ENCODE measurements around the gene VWA8. TPM values are rescaled to one million over a fixed set of nuclear protein-coding genes. Genes with fewer than 3 reads are reported as not detected.

VWA8 gene
- total and polyA plus RNA-seq, 2 donors, result 8.1 to 20.9 TPM

- no peak overlapping the region for H3K4me3 ChIP-seq (ENCODE audit: low read length in 2 of 2)
- no peak overlapping the region for H3K27ac ChIP-seq (ENCODE audit: low read depth in 1 of 2, low read length in 1 of 2)
- DNase-seq (ENCODE audit: low read depth in 6 of 9, low spot score in 9 of 9), result no peak
- peaks cover 3% of the 10 kb centered on the region in 2 donors for H3K4me1 ChIP-seq (ENCODE audit: control insufficient read depth in 2 of 2, insufficient read depth in 2 of 2, low read length in 2 of 2)
- no peaks in the 10 kb centered on the region for H3K9me3 ChIP-seq (ENCODE audit: control insufficient read depth in 2 of 2, insufficient read depth in 1 of 2, low read length in 1 of 2)
- H3K27me3 ChIP-seq (ENCODE audit: control insufficient read depth in 2 of 2, insufficient read depth in 1 of 2, low read length in 1 of 2), result no peaks in the 10 kb centered on the region
- peaks cover 4 to 16% of the 10 kb centered on the region in 2 donors for H3K36me3 ChIP-seq (ENCODE audit: control insufficient read depth in 2 of 2, insufficient read depth in 2 of 2, low read length in 1 of 2)
Measured at GRCh38 chr13:41590122-41590521, 370.8 kb downstream of the VWA8 start.

- Histone ChIP-seq H3K27ac (ENCODE audit: low read depth in 1 of 2, low read length in 1 of 2) (no peak overlapping the region), H3K4me3 (ENCODE audit: low read length in 2 of 2) (no peak overlapping the region), H3K36me3 (ENCODE audit: control insufficient read depth in 2 of 2, insufficient read depth in 2 of 2, low read length in 1 of 2) (peaks cover 4 to 16% of the 10 kb centered on the region in 2 donors), H3K4me1 (ENCODE audit: control insufficient read depth in 2 of 2, insufficient read depth in 2 of 2, low read length in 2 of 2) (peaks cover 3% of the 10 kb centered on the region in 2 donors), H3K27me3 (ENCODE audit: control insufficient read depth in 2 of 2, insufficient read depth in 1 of 2, low read length in 1 of 2) (no peaks in the 10 kb centered on the region), H3K9me3 (ENCODE audit: control insufficient read depth in 2 of 2, insufficient read depth in 1 of 2, low read length in 1 of 2) (no peaks in the 10 kb centered on the region)
- DNase-seq (ENCODE audit: low read depth in 6 of 9, low spot score in 9 of 9), result no peak
- WGBS, result 97% methylated on average over 3 of the region's 3 CpGs
Measured at GRCh38 chr13:41589434-41589833, 371.5 kb downstream of the VWA8 start.

- H3K4me1 ChIP-seq (ENCODE audit: control insufficient read depth in 2 of 2, insufficient read depth in 2 of 2, low read length in 2 of 2), result peaks cover 3% of the 10 kb centered on the region in 2 donors
- peak in 1 of 9 donors; percentile 29 for DNase-seq (ENCODE audit: low read depth in 6 of 9, low spot score in 9 of 9)
- H3K36me3 ChIP-seq (ENCODE audit: control insufficient read depth in 2 of 2, insufficient read depth in 2 of 2, low read length in 1 of 2), result peaks cover 4 to 16% of the 10 kb centered on the region in 2 donors
- 73% methylated on average over 2 of the region's 2 CpGs for WGBS
- H3K27ac ChIP-seq (ENCODE audit: low read depth in 1 of 2, low read length in 1 of 2), result no peak overlapping the region
- H3K4me3 ChIP-seq (ENCODE audit: low read length in 2 of 2), result no peak overlapping the region
- no peaks in the 10 kb centered on the region for H3K9me3 ChIP-seq (ENCODE audit: control insufficient read depth in 2 of 2, insufficient read depth in 1 of 2, low read length in 1 of 2)
- H3K27me3 ChIP-seq (ENCODE audit: control insufficient read depth in 2 of 2, insufficient read depth in 1 of 2, low read length in 1 of 2), result no peaks in the 10 kb centered on the region
Measured at GRCh38 chr13:41588899-41589298, 372.0 kb downstream of the VWA8 start.

GRCh38 chr13:41588448-41588847, 372.5 kb downstream of the VWA8 start:
- Histone ChIP-seq H3K9me3 (ENCODE audit: control insufficient read depth in 2 of 2, insufficient read depth in 1 of 2, low read length in 1 of 2) (no peaks in the 10 kb centered on the region), H3K4me1 (ENCODE audit: control insufficient read depth in 2 of 2, insufficient read depth in 2 of 2, low read length in 2 of 2) (peaks cover 3% of the 10 kb centered on the region in 2 donors), H3K36me3 (ENCODE audit: control insufficient read depth in 2 of 2, insufficient read depth in 2 of 2, low read length in 1 of 2) (peaks cover 4 to 16% of the 10 kb centered on the region in 2 donors), H3K27me3 (ENCODE audit: control insufficient read depth in 2 of 2, insufficient read depth in 1 of 2, low read length in 1 of 2) (no peaks in the 10 kb centered on the region), H3K4me3 (ENCODE audit: low read length in 2 of 2) (no peak overlapping the region), H3K27ac (ENCODE audit: low read depth in 1 of 2, low read length in 1 of 2) (no peak overlapping the region)
- WGBS, result 99% methylated on average over 1 of the region's 1 CpG
- no peak for DNase-seq (ENCODE audit: low read depth in 6 of 9, low spot score in 9 of 9)

GRCh38 chr13:41587490-41587889, 373.4 kb downstream of the VWA8 start:
- no peak overlapping the region for H3K27ac ChIP-seq (ENCODE audit: low read depth in 1 of 2, low read length in 1 of 2)
- H3K9me3 ChIP-seq (ENCODE audit: control insufficient read depth in 2 of 2, insufficient read depth in 1 of 2, low read length in 1 of 2), result no peaks in the 10 kb centered on the region
- 96% methylated on average over 9 of the region's 9 CpGs for WGBS
- H3K4me1 ChIP-seq (ENCODE audit: control insufficient read depth in 2 of 2, insufficient read depth in 2 of 2, low read length in 2 of 2), result peaks cover 3% of the 10 kb centered on the region in 2 donors
- no peaks in the 10 kb centered on the region for H3K27me3 ChIP-seq (ENCODE audit: control insufficient read depth in 2 of 2, insufficient read depth in 1 of 2, low read length in 1 of 2)
- H3K4me3 ChIP-seq (ENCODE audit: low read length in 2 of 2), result no peak overlapping the region
- no peak for DNase-seq (ENCODE audit: low read depth in 6 of 9, low spot score in 9 of 9)
- peaks cover 4 to 22% of the 10 kb centered on the region in 2 donors for H3K36me3 ChIP-seq (ENCODE audit: control insufficient read depth in 2 of 2, insufficient read depth in 2 of 2, low read length in 1 of 2)

- peaks cover 3% of the 10 kb centered on the region in 2 donors for H3K4me1 ChIP-seq (ENCODE audit: control insufficient read depth in 2 of 2, insufficient read depth in 2 of 2, low read length in 2 of 2)
- H3K4me3 ChIP-seq (ENCODE audit: low read length in 2 of 2), result no peak overlapping the region
- no peaks in the 10 kb centered on the region for H3K27me3 ChIP-seq (ENCODE audit: control insufficient read depth in 2 of 2, insufficient read depth in 1 of 2, low read length in 1 of 2)
- no peak overlapping the region for H3K27ac ChIP-seq (ENCODE audit: low read depth in 1 of 2, low read length in 1 of 2)
- no peak for DNase-seq (ENCODE audit: low read depth in 6 of 9, low spot score in 9 of 9)
- peaks cover 4 to 22% of the 10 kb centered on the region in 2 donors for H3K36me3 ChIP-seq (ENCODE audit: control insufficient read depth in 2 of 2, insufficient read depth in 2 of 2, low read length in 1 of 2)
- no peaks in the 10 kb centered on the region for H3K9me3 ChIP-seq (ENCODE audit: control insufficient read depth in 2 of 2, insufficient read depth in 1 of 2, low read length in 1 of 2)
- 97% methylated on average over 4 of the region's 4 CpGs for WGBS
Measured at GRCh38 chr13:41586216-41586615, 374.7 kb downstream of the VWA8 start.

GRCh38 chr13:41582027-41582463, 378.9 kb downstream of the VWA8 start:
- H3K27ac ChIP-seq (ENCODE audit: low read depth in 1 of 2, low read length in 1 of 2), result no peak overlapping the region
- H3K4me3 ChIP-seq (ENCODE audit: low read length in 2 of 2), result no peak overlapping the region
- no peak for DNase-seq (ENCODE audit: low read depth in 6 of 9, low spot score in 9 of 9)
- no peaks in the 10 kb centered on the region for H3K4me1 ChIP-seq (ENCODE audit: control insufficient read depth in 2 of 2, insufficient read depth in 2 of 2, low read length in 2 of 2)
- WGBS, result 95% methylated on average over 6 of the region's 6 CpGs
- no peaks in the 10 kb centered on the region for H3K27me3 ChIP-seq (ENCODE audit: control insufficient read depth in 2 of 2, insufficient read depth in 1 of 2, low read length in 1 of 2)
- H3K36me3 ChIP-seq (ENCODE audit: control insufficient read depth in 2 of 2, insufficient read depth in 2 of 2, low read length in 1 of 2), result peaks cover 0 to 10% of the 10 kb centered on the region in 2 donors
- no peaks in the 10 kb centered on the region for H3K9me3 ChIP-seq (ENCODE audit: control insufficient read depth in 2 of 2, insufficient read depth in 1 of 2, low read length in 1 of 2)

- Histone ChIP-seq H3K27ac (ENCODE audit: low read depth in 1 of 2, low read length in 1 of 2) (no peak overlapping the region), H3K36me3 (ENCODE audit: control insufficient read depth in 2 of 2, insufficient read depth in 2 of 2, low read length in 1 of 2) (peaks cover 0 to 5% of the 10 kb centered on the region in 2 donors), H3K4me3 (ENCODE audit: low read length in 2 of 2) (no peak overlapping the region), H3K9me3 (ENCODE audit: control insufficient read depth in 2 of 2, insufficient read depth in 1 of 2, low read length in 1 of 2) (no peaks in the 10 kb centered on the region), H3K4me1 (ENCODE audit: control insufficient read depth in 2 of 2, insufficient read depth in 2 of 2, low read length in 2 of 2) (no peaks in the 10 kb centered on the region), H3K27me3 (ENCODE audit: control insufficient read depth in 2 of 2, insufficient read depth in 1 of 2, low read length in 1 of 2) (no peaks in the 10 kb centered on the region)
- DNase-seq (ENCODE audit: low read depth in 6 of 9, low spot score in 9 of 9), result no peak
Measured at GRCh38 chr13:41580345-41580744, 380.6 kb downstream of the VWA8 start.

- H3K9me3 ChIP-seq (ENCODE audit: control insufficient read depth in 2 of 2, insufficient read depth in 1 of 2, low read length in 1 of 2), result no peaks in the 10 kb centered on the region
- H3K36me3 ChIP-seq (ENCODE audit: control insufficient read depth in 2 of 2, insufficient read depth in 2 of 2, low read length in 1 of 2), result peaks cover 0 to 9% of the 10 kb centered on the region in 2 donors
- no peak overlapping the region for H3K4me3 ChIP-seq (ENCODE audit: low read length in 2 of 2)
- H3K27me3 ChIP-seq (ENCODE audit: control insufficient read depth in 2 of 2, insufficient read depth in 1 of 2, low read length in 1 of 2), result no peaks in the 10 kb centered on the region
- DNase-seq (ENCODE audit: low read depth in 6 of 9, low spot score in 9 of 9), result no peak
- 98% methylated on average over 6 of the region's 6 CpGs for WGBS
- no peaks in the 10 kb centered on the region for H3K4me1 ChIP-seq (ENCODE audit: control insufficient read depth in 2 of 2, insufficient read depth in 2 of 2, low read length in 2 of 2)
- no peak overlapping the region for H3K27ac ChIP-seq (ENCODE audit: low read depth in 1 of 2, low read length in 1 of 2)
Measured at GRCh38 chr13:41579881-41580280, 381.0 kb downstream of the VWA8 start.

- H3K36me3 ChIP-seq (ENCODE audit: control insufficient read depth in 2 of 2, insufficient read depth in 2 of 2, low read length in 1 of 2), result peaks cover 0 to 15% of the 10 kb centered on the region in 2 donors
- DNase-seq (ENCODE audit: low read depth in 6 of 9, low spot score in 9 of 9), result no peak
- no peak overlapping the region for H3K27ac ChIP-seq (ENCODE audit: low read depth in 1 of 2, low read length in 1 of 2)
- no peaks in the 10 kb centered on the region for H3K27me3 ChIP-seq (ENCODE audit: control insufficient read depth in 2 of 2, insufficient read depth in 1 of 2, low read length in 1 of 2)
- no peak overlapping the region for H3K4me3 ChIP-seq (ENCODE audit: low read length in 2 of 2)
- H3K9me3 ChIP-seq (ENCODE audit: control insufficient read depth in 2 of 2, insufficient read depth in 1 of 2, low read length in 1 of 2), result no peaks in the 10 kb centered on the region
- 99% methylated on average over 6 of the region's 6 CpGs for WGBS
- no peaks in the 10 kb centered on the region for H3K4me1 ChIP-seq (ENCODE audit: control insufficient read depth in 2 of 2, insufficient read depth in 2 of 2, low read length in 2 of 2)
Measured at GRCh38 chr13:41579168-41579567, 381.7 kb downstream of the VWA8 start.

Data from thymus (tissue), 11 donors.